ENCODE data around the gene ZNF23. TPM values are rescaled to one million over a fixed set of nuclear protein-coding genes. Genes with fewer than 3 reads are reported as not detected.

Gene ZNF23
- polyA plus RNA-seq, 6 donors from 2014 or later, result 4.3 to 12.1 (median 7.3) TPM

Other genes with a start within 250 kb of the ZNF23 start
- under 1 TPM in 1 of 6 donors, not detected in 5; 0.23 TPM for gene HYDIN, start 231.5 kb downstream of the ZNF23 start, polyA plus RNA-seq (ENCODE audit: low read depth in 6 of 6)
- gene CMTR2, start 172.8 kb downstream of the ZNF23 start, polyA plus RNA-seq (ENCODE audit: low read depth in 6 of 6), result 10 to 100 TPM; 22.7 to 39.6 (median 35.3) TPM
- gene CALB2, start 103.5 kb downstream of the ZNF23 start, polyA plus RNA-seq (ENCODE audit: low read depth in 6 of 6), result not detected
- not detected for gene TLE7, start 20.2 kb downstream of the ZNF23 start, polyA plus RNA-seq (ENCODE audit: low read depth in 6 of 6)
- gene ZNF19, start 27.1 kb upstream of the ZNF23 start, polyA plus RNA-seq (ENCODE audit: low read depth in 6 of 6), result 1 to 10 TPM in 5 of 6 donors, not detected in 1; 1.6 to 3.5 (median 2.9) TPM
- gene CHST4, start 64.2 kb upstream of the ZNF23 start, polyA plus RNA-seq (ENCODE audit: low read depth in 6 of 6), result not detected
- under 1 TPM in 4 of 6 donors, not detected in 2; 0.07 to 0.74 (median 0.12) TPM for gene TAT, start 114.8 kb upstream of the ZNF23 start, polyA plus RNA-seq (ENCODE audit: low read depth in 6 of 6)
- gene MARVELD3, start 163.9 kb upstream of the ZNF23 start, polyA plus RNA-seq (ENCODE audit: low read depth in 6 of 6), result not detected